Activated CD4-positive, alpha-beta T cell treated with anti-CD3 and anti-CD28 coated beads, Interleukin-2, amount 10 ng/mL, durations not matched to agents 24 days and 14 days (primary cell): ENCODE results near the gene CLPTM1L. TPM values are rescaled to one million over a fixed set of nuclear protein-coding genes. Genes with fewer than 3 reads are reported as not detected.
"Not testable (repeated sequence)": the region's sequence is repeated elsewhere in the genome, so short reads cannot be mapped to it uniquely, and the experiment has no call there.

ENCODE experiments used
- DNase-seq: peaks from one replicate; pipeline ENCODE4 v3.0.0; 2022
- H3K27ac Mint-ChIP-seq: one replicate; pipeline ENCODE4 v1.8.0; 2022; ENCODE audit warnings: mild to moderate bottlenecking, mixed read lengths
- H3K27me3 Mint-ChIP-seq: one replicate; pipeline ENCODE4 v1.8.0; 2022; ENCODE audit warnings: mixed read lengths
- H3K36me3 Mint-ChIP-seq: one replicate; pipeline ENCODE4 v1.8.0; 2022; ENCODE audit warnings: low read depth, mild to moderate bottlenecking, mixed read lengths
- H3K4me1 Mint-ChIP-seq: one replicate; pipeline ENCODE4 v1.8.0; 2021; ENCODE audit warnings: mixed read lengths
- H3K4me3 Mint-ChIP-seq: one replicate; pipeline ENCODE4 v1.8.0; 2022; ENCODE audit warnings: mild to moderate bottlenecking, moderate library complexity, mixed read lengths
- H3K9me3 Mint-ChIP-seq: one replicate; pipeline ENCODE4 v1.8.0; 2021; ENCODE audit warnings: mixed read lengths
- intact Hi-C: fragments of 100-400 bp; cut with micrococcal nuclease; formaldehyde crosslinking; loops from one replicate; pipeline ENCODE4 v1.15.1; 2023
- total RNA-seq: library from RNA; stranded (reverse); gene quantifications from 2 replicates; pipeline ENCODE4 v1.2.3, GENCODE V29; 2022

CLPTM1L gene
- total RNA-seq, 1 donor from 2014 or later: 114 TPM

GRCh38 chr5:1337489-1338195, 7.3 kb downstream of the CLPTM1L start:
- no peak overlapping the region for H3K4me3 Mint-ChIP-seq
- peaks cover 13% of the 10 kb centered on the region for H3K4me1 Mint-ChIP-seq
- H3K9me3 Mint-ChIP-seq: no peaks in the 10 kb centered on the region
- H3K27ac Mint-ChIP-seq: no peak overlapping the region
- peaks cover 52% of the 10 kb centered on the region for H3K36me3 Mint-ChIP-seq
- intact Hi-C loops: no loop called here
- no peaks in the 10 kb centered on the region for H3K27me3 Mint-ChIP-seq
- DNase-seq: no peak

GRCh38 chr5:1336749-1337488, 8.0 kb downstream of the CLPTM1L start:
- intact Hi-C loops: no loop called here
- Mint-ChIP-seq H3K9me3 (no peaks in the 10 kb centered on the region), H3K4me3 (no peak overlapping the region), H3K27ac (no peak overlapping the region), H3K4me1 (peaks cover 11% of the 10 kb centered on the region), H3K27me3 (no peaks in the 10 kb centered on the region), H3K36me3 (peaks cover 56% of the 10 kb centered on the region)
- DNase-seq: no peak

- Mint-ChIP-seq H3K9me3 (no peaks in the 10 kb centered on the region), H3K36me3 (peaks cover 51% of the 10 kb centered on the region), H3K4me1 (peaks cover 9% of the 10 kb centered on the region), H3K27ac (no peak overlapping the region), H3K4me3 (no peak overlapping the region), H3K27me3 (no peaks in the 10 kb centered on the region)
- DNase-seq: no peak
- intact Hi-C loops: no loop called here
Measured at GRCh38 chr5:1336106-1336561, 8.8 kb downstream of the CLPTM1L start.

- DNase-seq: no peak
- Mint-ChIP-seq H3K4me3 (no peak overlapping the region), H3K27me3 (no peaks in the 10 kb centered on the region), H3K9me3 (no peaks in the 10 kb centered on the region), H3K27ac (no peak overlapping the region), H3K36me3 (peaks cover 50% of the 10 kb centered on the region), H3K4me1 (peaks cover 9% of the 10 kb centered on the region)
- intact Hi-C loops: no loop called here
Measured at GRCh38 chr5:1335540-1336095, 9.3 kb downstream of the CLPTM1L start.

GRCh38 chr5:1334831-1335539, 9.9 kb downstream of the CLPTM1L start:
- no peaks in the 10 kb centered on the region for H3K9me3 Mint-ChIP-seq
- no peak overlapping the region for H3K4me3 Mint-ChIP-seq
- no peak overlapping the region for H3K27ac Mint-ChIP-seq
- intact Hi-C loops: no loop called here
- no peaks in the 10 kb centered on the region for H3K27me3 Mint-ChIP-seq
- H3K4me1 Mint-ChIP-seq: peaks cover 9% of the 10 kb centered on the region
- DNase-seq: no peak
- H3K36me3 Mint-ChIP-seq: peaks cover 50% of the 10 kb centered on the region

GRCh38 chr5:1333986-1334385, 10.9 kb downstream of the CLPTM1L start:
- H3K36me3 Mint-ChIP-seq: peaks cover 51% of the 10 kb centered on the region
- DNase-seq: no peak
- H3K27ac Mint-ChIP-seq: no peak overlapping the region
- intact Hi-C loops: no loop called here
- H3K9me3 Mint-ChIP-seq: no peaks in the 10 kb centered on the region
- H3K4me3 Mint-ChIP-seq: no peak overlapping the region
- peaks cover 9% of the 10 kb centered on the region for H3K4me1 Mint-ChIP-seq
- no peaks in the 10 kb centered on the region for H3K27me3 Mint-ChIP-seq

GRCh38 chr5:1333286-1333685, 11.6 kb downstream of the CLPTM1L start:
- H3K9me3 Mint-ChIP-seq, H3K4me3 Mint-ChIP-seq, H3K27me3 Mint-ChIP-seq, H3K27ac Mint-ChIP-seq, intact Hi-C loops, DNase-seq: not testable (repeated sequence)
- H3K4me1 Mint-ChIP-seq: peaks cover 13% of the 10 kb centered on the region
- peaks cover 54% of the 10 kb centered on the region for H3K36me3 Mint-ChIP-seq

GRCh38 chr5:1332461-1333001, 12.4 kb downstream of the CLPTM1L start:
- intact Hi-C loops: no loop called here

GRCh38 chr5:1331861-1332405, 13.0 kb downstream of the CLPTM1L start:
- H3K27me3 Mint-ChIP-seq: no peaks in the 10 kb centered on the region
- H3K9me3 Mint-ChIP-seq: no peaks in the 10 kb centered on the region
- H3K27ac Mint-ChIP-seq: no peak overlapping the region
- DNase-seq: no peak
- H3K4me1 Mint-ChIP-seq: peaks cover 14% of the 10 kb centered on the region
- H3K4me3 Mint-ChIP-seq: no peak overlapping the region
- H3K36me3 Mint-ChIP-seq: peaks cover 51% of the 10 kb centered on the region
- intact Hi-C loops: no loop called here

More at GRCh38 chr5:1332461-1333001, 12.4 kb downstream of the CLPTM1L start:
- Mint-ChIP-seq H3K9me3 (no peaks in the 10 kb centered on the region), H3K4me1 (peaks cover 14% of the 10 kb centered on the region), H3K36me3 (peaks cover 51% of the 10 kb centered on the region), H3K27me3 (no peaks in the 10 kb centered on the region), H3K27ac (no peak overlapping the region), H3K4me3 (no peak overlapping the region)
- no peak for DNase-seq

GRCh38 chr5:1330847-1331831, 13.8 kb downstream of the CLPTM1L start:
- Mint-ChIP-seq H3K27ac (no peak overlapping the region), H3K4me1 (peaks cover 11% of the 10 kb centered on the region), H3K27me3 (no peaks in the 10 kb centered on the region), H3K36me3 (peaks cover 50% of the 10 kb centered on the region), H3K4me3 (no peak overlapping the region), H3K9me3 (no peaks in the 10 kb centered on the region)
- intact Hi-C loops: no loop called here
- no peak for DNase-seq

GRCh38 chr5:1330146-1330846, 14.6 kb downstream of the CLPTM1L start:
- Mint-ChIP-seq H3K27me3 (no peaks in the 10 kb centered on the region), H3K4me3 (no peak overlapping the region), H3K4me1 (peaks cover 9% of the 10 kb centered on the region), H3K9me3 (no peaks in the 10 kb centered on the region), H3K36me3 (peaks cover 48% of the 10 kb centered on the region), H3K27ac (no peak overlapping the region)
- DNase-seq: no peak
- intact Hi-C loops: no loop called here

- no peak for DNase-seq
- no peak overlapping the region for H3K27ac Mint-ChIP-seq
- intact Hi-C loops: no loop called here
- no peaks in the 10 kb centered on the region for H3K9me3 Mint-ChIP-seq
- no peak overlapping the region for H3K4me3 Mint-ChIP-seq
- no peaks in the 10 kb centered on the region for H3K27me3 Mint-ChIP-seq
- H3K36me3 Mint-ChIP-seq: peaks cover 47% of the 10 kb centered on the region
- peaks cover 9% of the 10 kb centered on the region for H3K4me1 Mint-ChIP-seq
Measured at GRCh38 chr5:1329111-1329579, 15.8 kb downstream of the CLPTM1L start.
